SKM-1 (cell line): Measurements from ENCODE around the gene ITGA8.

ENCODE experiments used
- DNase-seq: peaks from one replicate; lab custom pipeline; 2025; ENCODE audit not compliant: unreplicated experiment; lab: John Stamatoyannopoulos, UW

The ITGA8 gene

DNA sequence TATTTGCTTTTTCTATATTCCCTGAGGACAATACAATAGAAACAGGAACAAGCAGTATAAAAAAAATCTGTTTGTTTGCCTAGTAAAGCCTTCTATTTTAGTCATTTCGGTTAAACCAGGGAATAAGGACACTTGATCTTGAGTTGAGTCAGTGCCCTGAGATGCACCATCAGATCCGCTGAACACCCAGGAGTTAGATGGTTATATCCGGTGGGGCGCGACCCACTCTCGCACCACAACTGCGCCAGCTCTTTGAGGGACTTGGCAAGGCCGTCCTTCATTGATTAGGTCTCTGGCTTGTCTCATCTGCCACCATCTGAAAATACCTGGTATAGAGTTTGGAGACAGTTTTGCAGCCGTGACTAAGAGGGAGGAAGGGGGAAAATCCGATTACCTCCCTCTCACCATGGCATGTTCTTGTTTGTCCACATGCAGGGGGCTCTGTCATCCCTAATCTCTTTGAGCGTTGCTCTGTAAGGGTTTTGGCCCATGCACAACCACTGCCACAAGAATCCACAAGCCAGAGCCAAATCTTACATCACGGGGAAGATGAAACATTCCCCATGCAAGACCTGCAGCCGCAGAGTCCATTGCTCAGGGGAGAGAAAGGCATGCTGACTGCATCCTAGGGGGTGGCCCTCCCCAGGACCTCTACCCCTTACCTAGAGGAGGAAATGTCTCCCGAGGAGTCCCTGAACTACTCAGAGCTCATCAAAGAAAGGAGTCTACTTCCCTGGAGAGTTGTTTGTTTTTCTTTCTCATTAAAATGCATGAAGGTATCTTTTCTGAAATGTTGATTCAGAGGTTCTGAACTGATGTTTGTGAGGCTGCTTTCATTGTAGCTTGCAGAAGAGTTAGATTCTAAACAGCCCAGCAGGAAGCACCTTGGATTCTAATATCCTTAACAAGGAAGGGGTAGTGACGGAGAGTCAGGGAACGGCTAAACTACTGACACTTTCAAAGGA is 247.0 kb downstream of the ITGA8 start:
- no peak for DNase-seq

DNA sequence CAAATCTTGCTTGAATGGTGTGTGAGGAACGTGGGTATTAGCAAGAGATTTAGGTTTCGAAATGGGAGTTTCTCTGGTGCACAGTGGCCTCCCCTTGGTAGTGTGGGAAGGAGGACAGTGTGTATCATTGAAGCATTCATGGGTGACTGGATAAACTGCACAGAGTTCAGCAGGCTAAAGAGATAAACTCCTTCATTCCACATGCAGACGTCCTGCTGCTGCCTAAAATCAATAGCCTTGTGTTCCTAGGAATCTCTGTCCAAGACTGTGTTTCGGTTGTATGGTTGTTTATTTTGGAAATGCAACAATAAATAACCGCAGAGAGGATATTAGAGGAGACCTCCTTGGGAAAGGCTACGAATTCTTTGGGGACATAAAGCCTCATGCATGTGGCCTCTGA is 247.7 kb downstream of the ITGA8 start:
- DNase-seq = no peak

DNA sequence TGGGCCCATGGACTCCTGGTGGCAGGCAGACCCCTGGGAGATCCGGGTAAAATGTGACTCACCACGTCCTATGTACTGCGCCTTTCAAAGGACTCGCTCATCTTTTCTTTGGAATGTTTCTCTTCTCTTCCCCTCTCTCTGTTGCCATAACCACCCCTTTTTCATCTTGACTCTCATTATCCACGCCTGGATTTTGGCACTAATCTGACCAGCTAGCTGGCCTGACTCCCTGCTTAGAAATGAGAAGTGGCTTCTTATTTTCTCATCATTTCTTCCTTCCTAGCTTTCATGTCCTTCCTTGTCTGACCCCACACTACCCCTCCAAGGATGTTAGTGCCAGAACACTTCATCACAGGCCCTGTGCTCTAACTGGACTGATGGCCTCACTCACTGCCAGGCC is 250.6 kb downstream of the ITGA8 start:
- DNase-seq = no peak

DNA sequence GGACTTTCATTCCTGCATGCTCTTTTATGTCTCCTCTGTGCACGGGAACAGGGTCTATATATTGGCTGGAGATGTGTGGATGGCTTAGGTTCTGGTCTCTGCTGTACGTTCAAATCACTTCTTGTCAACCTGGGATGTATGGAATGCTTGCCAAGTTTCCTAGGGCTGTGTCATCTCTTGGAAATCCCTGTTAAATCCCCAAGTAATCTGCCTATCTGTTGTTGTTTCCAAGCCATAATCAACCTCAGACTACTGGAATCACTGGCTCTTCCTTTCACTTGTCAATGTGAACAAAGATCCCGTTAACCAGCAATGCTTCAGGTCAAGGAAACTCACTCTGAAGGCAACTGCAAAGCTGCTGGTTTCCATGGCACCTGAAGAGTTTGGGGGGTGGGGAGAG is 255.3 kb downstream of the ITGA8 start:
- DNase-seq = no peak
